ENCODE results near the gene GARNL3. TPM values are rescaled to one million over a fixed set of nuclear protein-coding genes. Genes with fewer than 3 reads are reported as not detected.

Gene GARNL3
- total RNA-seq, 5 donors from 2014 or later (not counting 1 experiment from before 2014, with no cell fraction given), result 3.3 to 5.7 (median 3.6) TPM

- no peak for DNase-seq
- no peak overlapping the region for H3K27ac Mint-ChIP-seq
- H3K4me1 Mint-ChIP-seq, result no peaks in the 10 kb centered on the region
- H3K9me3 Mint-ChIP-seq, result no peaks in the 10 kb centered on the region
- peaks cover 2 to 7% of the 10 kb centered on the region in 2 experiments for H3K27me3 ChIP-seq (replicated peaks in 1 of 2; ENCODE audit: control insufficient read depth in 2 of 2, extremely low read depth in 1 of 2, insufficient read depth in 2 of 2, low read length in 1 of 2)
- H3K27ac ChIP-seq (ENCODE audit: low read length), result no peak overlapping the region
- no peak overlapping the region for H3K4me3 ChIP-seq (ENCODE audit: control insufficient read depth in 1 of 2, extremely low read depth in 1 of 2, low read length in 1 of 2)
- peaks cover 23 to 41% of the 10 kb centered on the region in 2 donors for H3K27me3 Mint-ChIP-seq
- ChIA-PET CTCF (no interaction called here), POLR2A (no interaction called here)
- H3K36me3 Mint-ChIP-seq, result no peaks in the 10 kb centered on the region
- ATAC-seq (replicated peaks in 1 of 4), result no peak
- WGBS (ENCODE audit: insufficient coverage), result 88% methylated on average over 3 of the region's 4 CpGs
- no peak overlapping the region for H3K4me3 Mint-ChIP-seq
- H3K36me3 ChIP-seq (ENCODE audit: control insufficient read depth in 2 of 2, extremely low read depth in 1 of 2, insufficient read depth in 1 of 2, low read length in 1 of 2), result no peaks in the 10 kb centered on the region
- no peaks in the 10 kb centered on the region for H3K9me3 ChIP-seq
- peaks cover 0 to 11% of the 10 kb centered on the region in 2 experiments for H3K4me1 ChIP-seq (ENCODE audit: control insufficient read depth in 1 of 2, extremely low read depth in 1 of 2, insufficient read depth in 2 of 2, low read length in 2 of 2)
These were observed 150.6 kb downstream of the GARNL3 start for GRCh38 chr9:127415141-127415540.

- Histone ChIP-seq H3K27ac (ENCODE audit: low read length) (no peak overlapping the region), H3K4me1 (ENCODE audit: control insufficient read depth in 1 of 2, extremely low read depth in 1 of 2, insufficient read depth in 2 of 2, low read length in 2 of 2) (peaks cover 0 to 11% of the 10 kb centered on the region in 2 experiments), H3K27me3 (replicated peaks in 1 of 2; ENCODE audit: control insufficient read depth in 2 of 2, extremely low read depth in 1 of 2, insufficient read depth in 2 of 2, low read length in 1 of 2) (peaks cover 2 to 7% of the 10 kb centered on the region in 2 experiments), H3K4me3 (ENCODE audit: control insufficient read depth in 1 of 2, extremely low read depth in 1 of 2, low read length in 1 of 2) (no peak overlapping the region), H3K36me3 (ENCODE audit: control insufficient read depth in 2 of 2, extremely low read depth in 1 of 2, insufficient read depth in 1 of 2, low read length in 1 of 2) (no peaks in the 10 kb centered on the region), H3K9me3 (no peaks in the 10 kb centered on the region)
- ChIA-PET POLR2A (no interaction called here), CTCF (interaction anchor here in 1 of 2 donors (0.6 kb wide), 1 partner anchor 8 kb away, joined by 4 read pairs; no protein-coding TSS in a partner anchor)
- no peaks in the 10 kb centered on the region for H3K9me3 Mint-ChIP-seq
- no peak for DNase-seq
- 80% methylated on average over 1 of the region's 1 CpG for WGBS (ENCODE audit: insufficient coverage)
- no peak overlapping the region for H3K27ac Mint-ChIP-seq
- no peak overlapping the region for H3K4me3 Mint-ChIP-seq
- peaks cover 23 to 41% of the 10 kb centered on the region in 2 donors for H3K27me3 Mint-ChIP-seq
- no peaks in the 10 kb centered on the region for H3K36me3 Mint-ChIP-seq
- no peak for ATAC-seq (replicated peaks in 1 of 4)
- H3K4me1 Mint-ChIP-seq, result no peaks in the 10 kb centered on the region
These were observed 151.1 kb downstream of the GARNL3 start for GRCh38 chr9:127415657-127416056.

- Mint-ChIP-seq H3K9me3 (no peaks in the 10 kb centered on the region), H3K36me3 (no peaks in the 10 kb centered on the region), H3K27ac (no peak overlapping the region), H3K4me3 (no peak overlapping the region), H3K4me1 (peaks cover 0 to 3% (median under 1%) of the 10 kb centered on the region in 3 donors), H3K27me3 (peaks cover 16 to 29% of the 10 kb centered on the region in 2 donors)
- peak in 1 of 4 experiments; percentile 12 for ATAC-seq (replicated peaks in 1 of 4)
- whole genome bisulfite sequencing (ENCODE audit: insufficient coverage), result 87% methylated on average over 7 of the region's 15 CpGs
- ChIA-PET POLR2A (interaction anchor here in 1 of 2 donors (0.6 to 0.8 kb wide), 2 partner anchors 33 to 253 kb away, joined by 4 to 6 read pairs; no protein-coding TSS in a partner anchor), CTCF (no interaction called here)
- no peak overlapping the region for H3K4me3 ChIP-seq (ENCODE audit: control insufficient read depth in 1 of 2, extremely low read depth in 1 of 2, low read length in 1 of 2)
- H3K36me3 ChIP-seq (ENCODE audit: control insufficient read depth in 2 of 2, extremely low read depth in 1 of 2, insufficient read depth in 1 of 2, low read length in 1 of 2), result no peaks in the 10 kb centered on the region
- H3K27ac ChIP-seq (ENCODE audit: low read length), result no peak overlapping the region
- DNase-seq, result no peak
- peaks cover 0 to 7% of the 10 kb centered on the region in 2 experiments for H3K27me3 ChIP-seq (replicated peaks in 1 of 2; ENCODE audit: control insufficient read depth in 2 of 2, extremely low read depth in 1 of 2, insufficient read depth in 2 of 2, low read length in 1 of 2)
- H3K4me1 ChIP-seq (ENCODE audit: control insufficient read depth in 1 of 2, extremely low read depth in 1 of 2, insufficient read depth in 2 of 2, low read length in 2 of 2), result peaks cover 0 to 11% of the 10 kb centered on the region in 2 experiments
- H3K9me3 ChIP-seq, result no peaks in the 10 kb centered on the region
These were observed 152.8 kb downstream of the GARNL3 start for GRCh38 chr9:127417131-127418036.

GRCh38 chr9:127418037-127418471 is 153.5 kb downstream of the GARNL3 start:
- no peaks in the 10 kb centered on the region for H3K9me3 Mint-ChIP-seq
- H3K36me3 ChIP-seq (ENCODE audit: control insufficient read depth in 2 of 2, extremely low read depth in 1 of 2, insufficient read depth in 1 of 2, low read length in 1 of 2), result no peaks in the 10 kb centered on the region
- ATAC-seq (replicated peaks in 1 of 4) (peak; percentile 48 to 76 (median 57)), DNase-seq (peak in 24 of 35 experiments; percentile 15 to 61 (median 36))
- H3K27ac ChIP-seq (ENCODE audit: low read length), result no peak overlapping the region
- H3K27ac Mint-ChIP-seq, result no peak overlapping the region
- CTCF ChIA-PET, result no interaction called here
- no peak overlapping the region for H3K4me3 Mint-ChIP-seq
- peaks cover 0 to 12% of the 10 kb centered on the region in 2 experiments for H3K4me1 ChIP-seq (ENCODE audit: control insufficient read depth in 1 of 2, extremely low read depth in 1 of 2, insufficient read depth in 2 of 2, low read length in 2 of 2)
- peaks cover 16 to 27% of the 10 kb centered on the region in 2 donors for H3K27me3 Mint-ChIP-seq
- H3K4me1 Mint-ChIP-seq, result peaks cover 6 to 9% (median 6%) of the 10 kb centered on the region in 3 donors
- no peaks in the 10 kb centered on the region for H3K36me3 Mint-ChIP-seq
- H3K4me3 ChIP-seq (ENCODE audit: control insufficient read depth in 1 of 2, extremely low read depth in 1 of 2, low read length in 1 of 2), result no peak overlapping the region
- WGBS (ENCODE audit: insufficient coverage), result 59% methylated on average over 7 of the region's 12 CpGs
- peaks cover 0 to 7% of the 10 kb centered on the region in 2 experiments for H3K27me3 ChIP-seq (replicated peaks in 1 of 2; ENCODE audit: control insufficient read depth in 2 of 2, extremely low read depth in 1 of 2, insufficient read depth in 2 of 2, low read length in 1 of 2)
- H3K9me3 ChIP-seq, result no peaks in the 10 kb centered on the region
- POLR2A ChIA-PET, result interaction anchor here in 1 of 2 donors (0.6 kb wide), 1 partner anchor 253 kb away, joined by 6 read pairs; no protein-coding TSS in a partner anchor

- no peak overlapping the region for H3K27ac ChIP-seq (ENCODE audit: low read length)
- H3K4me3 ChIP-seq (ENCODE audit: control insufficient read depth in 1 of 2, extremely low read depth in 1 of 2, low read length in 1 of 2), result peak overlapping the region in 1 of 2 donors; percentile 33
- CTCF ChIA-PET, result no interaction called here
These were observed 154.8 kb downstream of the GARNL3 start for GRCh38 chr9:127419348-127419747.

GRCh38 chr9:127421057-127421456 is 156.5 kb downstream of the GARNL3 start:
- H3K27ac ChIP-seq (ENCODE audit: low read length), result no peak overlapping the region
- Mint-ChIP-seq H3K4me3 (no peak overlapping the region), H3K4me1 (peaks cover 34 to 39% (median 36%) of the 10 kb centered on the region in 3 donors), H3K9me3 (no peaks in the 10 kb centered on the region), H3K27ac (no peak overlapping the region), H3K36me3 (no peaks in the 10 kb centered on the region), H3K27me3 (peaks cover 0 to 4% of the 10 kb centered on the region in 2 donors)
- ChIA-PET POLR2A (no interaction called here), CTCF (interaction anchor here in 1 of 2 donors (0.9 kb wide), 1 partner anchor 10 kb away, joined by 3 read pairs; no protein-coding TSS in a partner anchor)
- H3K4me1 ChIP-seq (ENCODE audit: control insufficient read depth in 1 of 2, extremely low read depth in 1 of 2, insufficient read depth in 2 of 2, low read length in 2 of 2), result peaks cover 4 to 36% of the 10 kb centered on the region in 2 experiments
- DNase-seq, result no peak
- no peaks in the 10 kb centered on the region for H3K36me3 ChIP-seq (ENCODE audit: control insufficient read depth in 2 of 2, extremely low read depth in 1 of 2, insufficient read depth in 1 of 2, low read length in 1 of 2)
- H3K4me3 ChIP-seq (ENCODE audit: control insufficient read depth in 1 of 2, extremely low read depth in 1 of 2, low read length in 1 of 2), result no peak overlapping the region
- ATAC-seq (replicated peaks in 1 of 4), result no peak
- H3K27me3 ChIP-seq (replicated peaks in 1 of 2; ENCODE audit: control insufficient read depth in 2 of 2, extremely low read depth in 1 of 2, insufficient read depth in 2 of 2, low read length in 1 of 2), result peaks cover 0 to 7% of the 10 kb centered on the region in 2 experiments
- WGBS (ENCODE audit: insufficient coverage), result no CpG with 5 or more reads among the region's 7 CpGs
- no peaks in the 10 kb centered on the region for H3K9me3 ChIP-seq

More at GRCh38 chr9:127419348-127419747, 154.8 kb downstream of the GARNL3 start:
- H3K27me3 ChIP-seq (replicated peaks in 1 of 2; ENCODE audit: control insufficient read depth in 2 of 2, extremely low read depth in 1 of 2, insufficient read depth in 2 of 2, low read length in 1 of 2), result peaks cover 0 to 7% of the 10 kb centered on the region in 2 experiments
- H3K9me3 ChIP-seq, result no peaks in the 10 kb centered on the region
- Mint-ChIP-seq H3K36me3 (no peaks in the 10 kb centered on the region), H3K27me3 (peaks cover 9 to 19% of the 10 kb centered on the region in 2 donors), H3K9me3 (no peaks in the 10 kb centered on the region), H3K4me1 (peaks cover 19 to 22% (median 19%) of the 10 kb centered on the region in 3 donors), H3K27ac (no peak overlapping the region), H3K4me3 (no peak overlapping the region)
- ATAC-seq (replicated peaks in 1 of 4) (no peak), DNase-seq (no peak)
- no peaks in the 10 kb centered on the region for H3K36me3 ChIP-seq (ENCODE audit: control insufficient read depth in 2 of 2, extremely low read depth in 1 of 2, insufficient read depth in 1 of 2, low read length in 1 of 2)
- POLR2A ChIA-PET, result no interaction called here
- no CpG with 5 or more reads among the region's 6 CpGs for WGBS (ENCODE audit: insufficient coverage)
- peaks cover 0 to 22% of the 10 kb centered on the region in 2 experiments for H3K4me1 ChIP-seq (ENCODE audit: control insufficient read depth in 1 of 2, extremely low read depth in 1 of 2, insufficient read depth in 2 of 2, low read length in 2 of 2)
